HG02763 (cell line): ENCODE measurements around the gene SLC1A2.

Source experiments
- ATAC-seq: cut with Tn5 transposase; IDR thresholded peaks from one replicate; pipeline ENCODE4 v1.9.1; 2021; ENCODE audit warnings: mild to moderate bottlenecking, moderate library complexity; ENCODE audit not compliant: unreplicated experiment

SLC1A2 gene

DNA sequence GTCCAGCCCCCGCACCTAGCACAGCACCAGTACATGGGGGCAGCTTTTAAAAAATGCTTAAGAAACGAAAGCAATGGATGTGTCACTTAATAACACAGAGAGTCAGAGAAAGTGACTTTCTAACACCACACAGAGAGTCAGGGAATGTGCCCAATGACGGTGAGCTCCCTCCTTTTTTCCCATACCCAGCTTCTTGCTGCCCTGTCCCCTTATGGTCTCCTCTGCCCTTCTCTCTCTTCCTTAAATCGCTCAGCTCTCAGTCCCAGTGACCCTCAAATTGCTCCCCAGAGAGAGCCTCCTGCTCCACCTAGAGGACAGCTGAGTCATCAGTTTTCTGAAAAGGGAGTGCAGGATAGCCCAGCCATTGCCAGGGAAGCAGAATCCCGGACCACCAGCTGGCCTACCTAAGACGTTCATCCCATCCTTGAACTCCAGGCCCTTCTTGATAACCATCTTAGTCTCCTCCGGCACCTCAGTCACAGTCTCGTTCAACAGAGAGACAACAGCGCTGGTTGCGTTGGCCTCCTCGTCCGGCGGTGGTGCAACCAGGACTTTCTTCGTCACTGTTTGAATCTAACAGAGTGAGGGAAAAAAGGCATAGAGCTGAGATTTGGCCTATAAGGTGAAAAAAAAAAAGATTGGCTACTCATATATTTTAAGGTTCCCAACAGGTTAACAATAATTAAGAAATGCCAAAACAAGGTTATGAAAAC, 113.5 kb downstream of the SLC1A2 start:
- ATAC-seq = no peak

DNA sequence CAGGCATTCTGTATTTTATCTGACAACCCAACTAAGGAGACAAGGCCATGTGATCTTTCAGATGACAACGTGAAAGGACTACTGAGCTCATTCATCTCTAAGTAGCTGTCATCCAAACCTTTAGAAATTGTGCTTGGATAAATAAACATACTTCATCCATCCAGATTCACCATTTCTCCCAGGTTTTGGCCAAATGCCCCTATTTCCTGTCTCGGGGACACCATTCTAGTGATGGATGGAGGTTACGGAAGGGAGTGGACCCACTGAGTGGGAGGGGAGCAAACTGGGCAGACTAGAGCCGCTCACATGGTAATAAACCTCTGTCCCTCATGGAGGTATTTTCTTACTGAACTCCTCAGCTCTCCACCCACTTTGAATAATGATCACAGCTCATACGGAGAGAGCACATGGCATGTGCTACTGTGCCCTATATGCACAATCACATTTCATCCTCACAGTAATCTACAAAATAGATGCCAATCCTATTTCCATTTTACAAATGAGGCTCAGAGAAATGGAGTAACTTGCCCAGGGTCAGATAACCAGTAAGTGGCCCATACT, 114.4 kb downstream of the SLC1A2 start:
- no peak for ATAC-seq

DNA sequence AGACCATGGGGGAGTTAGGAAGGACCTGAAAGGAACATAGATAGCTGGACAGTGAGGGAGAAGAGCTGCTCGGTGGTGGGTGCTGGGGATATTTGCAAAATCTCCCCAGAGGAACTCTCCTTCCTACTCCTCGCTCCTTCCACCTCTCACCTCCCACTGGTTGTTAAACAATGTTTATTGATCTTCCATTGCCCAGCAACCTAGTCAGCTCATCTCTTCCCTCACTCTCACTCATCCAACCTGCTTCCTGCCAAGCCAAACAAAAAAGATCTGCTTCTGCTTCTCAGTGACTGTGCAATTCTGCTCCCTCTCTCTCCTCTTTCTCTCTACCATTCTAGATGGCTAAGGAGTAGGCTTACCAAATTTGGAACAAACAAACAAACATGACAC, 115.0 kb downstream of the SLC1A2 start:
- ATAC-seq = no peak

DNA sequence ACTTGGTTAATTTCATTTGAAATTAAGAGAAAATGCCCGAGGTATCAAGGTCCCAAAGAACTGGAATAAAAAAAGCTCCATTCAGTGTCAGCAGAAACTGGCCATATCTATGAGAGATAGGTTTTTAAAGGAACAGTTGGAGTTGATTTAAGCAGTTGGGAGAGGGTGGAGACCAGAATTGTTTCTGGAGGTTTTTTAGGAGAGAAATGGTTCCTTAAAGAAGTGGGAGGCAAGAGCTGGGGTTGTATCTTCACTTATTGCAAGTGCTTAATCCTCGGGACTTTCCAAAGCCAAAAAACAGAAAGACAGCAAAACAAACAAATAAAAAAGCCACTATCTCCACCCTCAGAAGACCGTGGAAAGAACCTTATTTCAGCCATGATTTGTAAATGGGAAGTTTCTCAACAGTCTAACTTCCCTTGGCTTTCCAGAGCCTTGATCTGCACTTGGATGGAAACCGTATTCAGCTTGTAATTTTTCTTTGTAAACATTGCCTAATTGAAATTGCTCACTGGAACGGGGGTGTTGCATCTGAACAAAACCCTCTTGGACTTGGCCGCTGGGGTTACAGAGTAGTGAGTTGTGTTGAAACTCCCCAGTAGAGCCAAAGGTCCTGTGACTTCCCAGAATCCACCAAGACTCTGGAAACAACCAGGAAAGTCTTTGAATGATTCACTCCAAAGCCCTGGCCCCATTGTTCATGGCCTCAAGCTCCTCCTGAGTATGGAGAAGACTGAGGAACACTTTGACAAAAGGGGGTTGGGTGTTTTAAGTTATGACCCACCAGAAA, 115.6 kb downstream of the SLC1A2 start:
- no peak for ATAC-seq

DNA sequence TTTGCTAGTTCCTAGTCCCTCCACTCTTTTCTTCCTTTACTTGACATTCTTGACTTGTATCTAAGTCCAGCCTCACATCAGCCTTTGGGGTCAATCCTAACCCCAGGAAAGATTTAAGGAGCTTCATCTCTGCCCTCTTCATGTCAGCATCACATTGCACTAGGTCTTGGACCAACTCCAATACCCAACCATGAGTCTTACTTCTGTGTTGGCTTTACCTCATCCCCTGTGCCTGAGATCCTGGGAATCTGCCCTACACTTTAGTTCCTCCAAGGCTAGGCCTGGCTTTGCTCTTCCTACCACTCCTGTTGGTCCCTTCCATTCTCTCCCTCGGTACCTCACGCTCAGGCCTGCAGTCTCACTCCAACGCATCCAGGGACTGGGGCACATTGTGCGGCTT, 117.0 kb downstream of the SLC1A2 start:
- ATAC-seq = no peak

DNA sequence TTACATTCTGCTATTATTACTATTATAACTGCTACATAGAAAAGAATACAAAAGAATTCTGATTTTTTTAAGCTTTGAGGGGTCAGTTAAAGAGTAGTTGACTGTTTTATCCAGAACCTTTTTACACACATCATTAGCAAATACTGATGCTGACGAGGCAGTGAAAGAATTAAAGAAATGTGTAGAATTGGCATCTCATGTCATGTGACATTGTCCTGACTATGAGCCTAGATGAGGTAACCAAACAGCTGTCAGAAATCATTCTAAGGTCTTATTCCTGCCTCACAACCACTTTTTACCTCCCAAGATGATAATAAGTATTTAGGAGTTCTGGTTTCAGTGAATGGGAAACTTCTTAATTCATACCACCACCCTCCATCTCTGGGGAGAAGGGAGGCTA, 121.0 kb downstream of the SLC1A2 start:
- ATAC-seq = no peak

DNA sequence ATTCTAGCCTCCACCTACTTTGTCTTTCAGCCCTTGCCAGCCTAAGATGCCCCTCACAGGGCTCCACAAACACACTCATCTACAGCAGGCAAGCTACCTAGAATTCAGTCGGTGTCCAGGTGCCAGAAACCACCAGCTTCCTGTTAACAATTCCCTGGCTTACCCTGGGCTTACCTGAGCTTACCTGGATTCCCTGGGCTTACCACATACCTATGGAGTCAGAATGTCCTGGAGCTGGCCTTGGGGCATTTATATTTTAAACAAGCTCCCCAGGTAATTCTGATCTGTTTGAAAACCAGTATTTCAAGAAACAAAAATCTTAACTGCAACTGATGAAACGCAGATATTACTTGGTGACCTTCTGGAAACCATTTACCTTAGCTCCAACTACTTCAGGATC, 123.6 kb downstream of the SLC1A2 start:
- no peak for ATAC-seq

DNA sequence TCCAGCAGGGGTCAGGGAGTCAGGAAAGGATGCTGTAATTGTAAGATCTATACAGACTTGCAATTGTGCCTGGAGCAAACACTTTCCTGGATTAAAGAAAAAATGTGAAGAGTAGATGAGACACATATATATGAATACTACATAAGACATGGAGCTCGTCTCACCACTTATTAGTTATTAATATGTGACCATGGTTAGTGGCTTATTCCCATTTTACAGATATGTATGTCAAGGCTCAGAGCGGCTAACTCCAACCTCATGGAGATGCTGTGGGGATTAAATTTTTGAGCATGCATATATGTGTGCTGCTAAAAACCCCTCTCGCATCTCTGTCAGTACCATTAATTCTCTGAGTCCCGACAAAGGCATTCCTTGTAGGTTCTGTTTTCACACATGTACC, 125.7 kb downstream of the SLC1A2 start:
- no peak for ATAC-seq

DNA sequence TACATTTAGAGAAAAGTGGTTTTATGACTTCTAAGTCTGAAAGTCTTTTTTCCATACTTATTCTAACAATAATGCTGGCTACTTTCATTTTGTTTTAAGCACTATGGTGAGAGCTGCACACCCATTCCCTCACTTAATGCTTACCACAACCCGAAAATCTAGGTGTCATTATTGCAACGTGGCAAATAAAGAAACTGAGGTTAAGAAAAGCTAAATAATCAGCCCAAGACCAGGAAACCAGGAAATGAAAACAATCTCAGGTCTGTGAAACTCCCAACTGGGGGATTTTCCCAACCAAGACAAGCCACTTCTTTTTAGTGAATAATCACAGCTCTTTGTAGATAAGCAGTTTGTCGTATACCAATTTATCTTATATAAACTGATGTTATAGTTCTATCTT, 126.3 kb downstream of the SLC1A2 start:
- ATAC-seq = no peak

DNA sequence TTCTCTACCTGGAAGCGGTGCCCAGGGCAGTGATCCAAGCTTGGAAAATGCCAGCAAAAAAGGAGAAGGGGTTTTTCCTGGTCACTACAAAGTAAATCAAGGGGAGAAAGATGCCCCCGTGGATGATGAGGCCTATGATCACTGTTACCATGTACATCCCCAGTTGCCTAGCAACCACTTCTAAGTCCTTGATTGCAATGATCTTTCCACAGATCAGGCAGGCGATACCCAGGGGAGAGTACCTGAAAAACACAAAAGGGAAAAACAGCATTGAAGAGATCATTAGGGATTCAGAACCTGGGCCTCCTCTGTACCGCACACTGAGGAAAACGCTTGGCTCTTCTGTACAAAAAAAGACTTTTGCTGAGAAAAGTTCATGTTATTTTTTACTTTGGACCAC, 127.1 kb downstream of the SLC1A2 start:
- ATAC-seq = no peak

DNA sequence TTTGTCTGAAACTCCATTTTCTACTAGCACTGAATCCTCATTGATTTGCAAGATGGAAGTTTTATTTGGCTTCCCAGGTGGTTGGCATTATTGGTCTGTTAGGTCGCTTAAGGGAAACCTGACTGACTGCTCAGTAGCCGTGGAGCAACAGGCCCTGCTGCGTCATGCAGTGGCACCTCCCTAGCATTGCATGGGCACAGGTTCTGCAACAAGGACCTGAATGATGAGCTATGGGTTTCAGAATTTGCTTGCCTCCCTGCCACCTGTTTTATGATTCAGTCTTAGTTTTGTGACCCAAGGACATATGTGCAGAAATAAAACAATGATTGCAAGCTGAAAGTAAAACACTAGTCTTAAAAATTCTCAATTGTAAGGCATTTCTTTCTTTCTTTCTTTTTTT, 128.5 kb downstream of the SLC1A2 start:
- no peak for ATAC-seq

DNA sequence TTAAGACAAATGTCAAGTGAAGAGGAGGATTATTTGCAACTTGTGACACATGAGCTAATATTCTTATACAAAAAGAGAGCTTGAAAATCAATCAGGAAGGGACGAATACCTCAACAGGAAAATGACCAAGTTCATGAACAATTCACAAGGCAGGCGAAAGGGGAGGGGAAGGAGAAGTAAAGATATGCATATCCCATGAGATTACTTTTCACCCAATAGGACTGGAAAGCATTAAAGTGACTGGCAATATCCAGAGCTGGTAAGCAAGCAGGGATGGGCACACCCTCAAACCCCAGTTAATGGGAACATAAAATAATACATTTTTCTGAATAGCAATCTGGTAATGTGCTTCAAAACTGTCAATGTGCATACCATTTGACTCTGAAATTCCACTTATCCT, 129.5 kb downstream of the SLC1A2 start:
- ATAC-seq = no peak

DNA sequence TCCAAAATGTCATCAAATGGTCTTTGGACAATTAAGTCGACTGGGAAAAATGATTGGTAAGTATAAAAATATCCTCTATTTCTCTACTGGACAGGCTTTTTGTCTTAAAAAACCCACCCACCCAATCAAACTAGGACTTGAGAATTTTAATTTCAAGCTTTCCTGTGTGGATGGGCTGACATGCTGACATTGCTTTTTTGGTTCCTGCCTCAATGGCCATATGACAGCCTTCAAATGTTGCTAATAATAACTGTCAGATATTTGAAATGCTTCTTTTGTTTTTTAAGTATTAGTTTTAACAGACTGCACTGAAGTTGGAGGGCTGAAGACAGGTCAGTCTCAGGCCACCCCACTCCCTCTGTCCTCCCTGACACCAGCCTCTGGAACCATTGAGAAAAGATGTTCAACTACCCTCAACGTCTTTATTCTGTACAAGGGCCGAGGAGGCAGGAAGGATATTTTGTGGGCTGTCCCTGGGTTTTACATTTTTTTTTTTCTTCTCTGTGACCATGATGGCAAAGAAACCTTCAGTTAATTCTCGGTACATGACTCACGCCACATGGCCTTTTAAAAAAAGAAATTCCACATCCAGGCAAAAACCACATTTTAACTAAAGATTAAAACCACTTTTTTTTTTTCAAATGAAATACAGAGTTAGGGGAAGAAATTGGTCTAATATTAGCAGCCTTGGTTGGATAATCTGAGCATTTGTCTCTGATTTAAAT, 130.4 kb downstream of the SLC1A2 start:
- no peak for ATAC-seq

DNA sequence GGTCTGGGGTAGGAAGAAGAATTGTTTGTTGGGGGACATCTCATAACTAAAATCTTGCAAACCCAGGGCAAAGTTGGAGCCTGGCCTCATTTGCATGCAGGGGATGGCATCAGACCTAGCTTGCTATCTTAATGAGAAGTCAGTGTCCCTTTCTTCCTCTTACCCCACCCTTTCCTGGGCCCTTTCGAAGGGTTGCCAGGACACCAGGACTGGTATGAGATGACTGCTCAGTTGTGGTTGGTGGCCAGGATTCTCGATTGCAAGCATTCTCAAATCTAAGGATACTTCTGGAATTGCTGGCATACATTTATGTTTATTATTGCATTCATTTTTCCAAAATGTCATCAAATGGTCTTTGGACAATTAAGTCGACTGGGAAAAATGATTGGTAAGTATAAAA, 131.0 kb downstream of the SLC1A2 start:
- ATAC-seq = no peak

DNA sequence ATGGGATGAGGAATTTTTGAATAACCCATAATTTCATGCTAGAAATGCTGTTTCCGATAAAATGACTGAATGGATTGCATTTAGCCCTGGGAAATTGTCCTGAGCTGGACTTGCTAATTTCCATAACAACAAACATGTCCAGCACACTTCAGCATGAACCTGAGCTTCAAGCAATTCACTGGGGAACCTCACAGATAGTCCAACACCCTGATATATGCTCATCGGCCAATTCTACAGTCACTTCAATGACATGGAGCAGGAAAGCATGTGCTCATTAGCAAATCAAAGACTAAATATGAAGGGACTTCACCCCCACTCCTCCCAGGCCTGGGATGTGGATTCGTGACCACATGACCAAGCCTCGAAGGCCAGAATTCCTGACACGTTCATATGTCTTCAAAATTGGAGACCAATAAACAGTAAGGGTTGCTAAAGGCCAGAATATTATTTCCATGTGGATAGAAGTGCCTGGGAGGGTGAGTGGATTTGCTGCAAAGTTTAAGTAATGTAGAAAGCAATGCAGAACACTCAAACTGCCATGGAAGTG, 131.9 kb downstream of the SLC1A2 start:
- no peak for ATAC-seq

DNA sequence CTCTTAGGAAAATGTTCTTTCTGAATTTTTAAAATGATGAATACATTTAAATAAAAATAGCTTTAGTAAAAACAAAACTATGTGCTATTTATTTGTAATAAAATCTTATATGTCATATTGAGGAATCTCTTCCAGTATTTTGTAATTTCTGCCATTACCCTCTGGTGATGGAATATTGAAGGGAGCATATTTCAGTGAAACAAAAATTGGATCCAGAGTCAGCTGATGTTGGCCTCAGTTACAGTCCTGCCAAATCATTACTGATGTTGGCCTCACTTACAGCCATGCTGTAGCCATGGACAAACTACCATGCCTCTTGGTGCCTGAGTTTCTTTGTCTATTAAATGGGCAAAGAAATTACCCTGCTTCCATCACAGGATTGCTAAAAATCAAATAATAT, 133.2 kb downstream of the SLC1A2 start:
- ATAC-seq = no peak

DNA sequence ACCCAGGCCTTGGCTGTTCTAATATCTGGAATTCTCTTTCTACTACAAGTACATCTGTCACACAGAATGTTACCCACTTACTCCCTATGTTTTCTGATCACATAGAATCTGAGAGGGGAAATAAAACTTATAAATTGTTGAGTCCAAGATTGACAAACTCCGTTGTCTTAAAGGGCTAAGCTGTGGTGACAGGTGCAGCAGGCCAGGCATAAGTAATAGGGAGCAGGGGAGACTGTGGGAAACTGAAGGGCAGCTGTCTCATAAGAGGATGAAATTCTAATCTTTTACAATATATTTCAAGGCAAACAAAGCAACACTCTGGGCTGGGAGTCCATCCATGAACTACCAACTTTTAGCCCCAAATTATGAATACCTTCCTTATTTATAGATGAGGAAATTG, 133.9 kb downstream of the SLC1A2 start:
- ATAC-seq = no peak

DNA sequence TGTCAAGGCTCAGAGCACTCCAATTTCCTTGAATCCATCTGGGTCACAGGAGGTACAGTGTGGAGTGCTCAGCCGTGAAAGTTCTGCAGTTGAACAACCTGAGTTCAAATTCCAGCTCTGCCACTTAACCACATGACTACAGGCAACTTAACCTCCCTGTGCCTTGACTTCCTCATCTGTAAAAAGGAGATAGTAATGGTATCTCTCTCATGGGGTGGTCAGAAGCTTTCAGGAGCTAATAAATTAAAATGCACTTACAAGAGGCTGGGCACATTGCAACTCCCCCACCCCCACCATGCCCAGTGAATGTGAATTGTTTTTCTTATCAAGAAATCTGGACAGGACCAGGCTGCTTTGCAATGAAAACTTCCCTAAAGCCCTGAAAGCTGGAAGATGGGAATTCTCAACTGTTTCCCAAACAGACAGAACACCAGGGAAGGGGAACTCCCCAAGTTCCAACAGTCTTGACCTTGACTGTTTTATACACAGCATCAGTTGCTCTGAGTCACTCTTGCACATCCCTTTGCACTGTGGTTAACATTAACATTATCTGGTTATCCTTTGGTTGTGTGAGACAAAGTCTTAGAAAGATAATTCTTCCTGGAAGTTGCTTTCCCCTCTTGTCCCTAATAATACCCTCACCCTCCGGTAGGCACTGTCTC, 137.0 kb downstream of the SLC1A2 start:
- no peak for ATAC-seq

DNA sequence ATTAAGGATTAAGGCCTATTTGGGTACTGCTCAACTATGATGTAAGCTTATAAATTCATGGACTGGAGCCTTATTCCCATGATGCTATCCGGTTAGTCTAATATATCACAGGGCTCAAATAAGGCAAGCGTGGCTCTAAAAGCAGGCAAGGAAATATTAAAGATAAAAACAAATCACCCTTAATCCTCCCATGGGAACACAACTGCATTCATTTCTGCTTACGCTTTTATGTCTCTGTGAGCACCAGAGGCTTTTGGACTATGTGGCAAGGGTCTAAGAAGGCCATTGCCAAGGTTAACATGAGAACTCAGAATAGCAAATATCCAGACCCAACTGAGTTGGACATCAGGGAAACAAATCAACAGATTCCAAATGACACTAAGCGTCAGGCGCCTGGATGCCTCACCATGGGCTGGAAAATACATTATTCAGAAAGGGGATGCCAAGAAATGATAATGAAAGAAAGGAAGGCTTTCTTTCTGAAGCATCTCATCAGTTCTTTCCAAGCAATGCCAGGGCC, 138.1 kb downstream of the SLC1A2 start:
- ATAC-seq = no peak

DNA sequence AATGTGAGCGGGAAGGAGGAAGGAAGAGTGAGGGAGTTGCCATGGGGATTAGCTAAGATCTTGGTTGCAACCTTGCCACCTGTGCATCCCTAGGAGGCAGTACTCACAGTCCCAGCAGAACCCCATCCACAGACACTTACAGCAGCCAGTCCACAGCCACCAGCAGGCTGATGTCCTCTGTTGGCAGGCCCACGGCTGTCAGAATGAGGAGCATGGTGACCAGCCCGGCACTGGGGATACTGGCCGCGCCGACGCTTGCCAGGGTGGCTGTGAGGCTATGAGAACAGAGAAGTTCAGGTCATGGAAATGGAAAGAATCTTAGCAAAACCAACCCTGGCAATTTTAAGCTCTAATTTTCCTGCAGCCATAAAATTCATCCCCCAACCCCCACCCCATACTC, 138.6 kb downstream of the SLC1A2 start:
- no peak for ATAC-seq

DNA sequence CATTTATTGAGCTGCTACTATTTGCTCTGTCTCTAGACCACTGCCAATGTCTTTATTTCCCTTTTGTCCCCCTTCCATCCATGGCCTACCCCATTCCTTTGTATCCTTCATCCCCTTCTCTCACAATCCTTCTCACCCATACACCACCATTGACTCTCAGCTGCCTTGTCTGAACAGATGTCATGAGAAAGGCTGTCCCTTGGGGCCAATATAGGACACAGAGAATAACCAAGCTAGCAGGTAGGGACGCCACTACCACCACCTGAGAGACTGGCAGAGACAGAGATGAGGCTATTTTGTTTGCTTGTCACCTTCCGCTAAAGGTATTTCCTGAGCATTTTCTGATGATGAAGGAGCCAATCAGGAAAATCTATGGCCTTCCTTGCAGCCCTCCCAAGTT, 141.5 kb downstream of the SLC1A2 start:
- ATAC-seq = no peak
